ENCODE results near the gene PRDM15. TPM values are rescaled to one million over a fixed set of nuclear protein-coding genes. Genes with fewer than 3 reads are reported as not detected.

PRDM15 gene
- total RNA-seq, 1 donor: 7.2 TPM

GRCh38 chr21:41830764-41831452 is 48.2 kb downstream of the PRDM15 start:
- H3K27ac ChIP-seq (ENCODE audit: low read depth, low read length): no peak overlapping the region
- no peak for TF ChIP-seq CTCF (IDR thresholded peaks at IDR 0.05; ENCODE audit: extremely low read depth, low read depth, low read length)
- peak; percentile 34 for DNase-seq (ENCODE audit: insufficient read length, low spot score, missing footprints)
- H3K36me3 ChIP-seq (ENCODE audit: insufficient read depth, low read length): peaks cover 8% of the 10 kb centered on the region
- no peaks in the 10 kb centered on the region for H3K79me2 ChIP-seq (ENCODE audit: insufficient read depth, low read length)
- no peaks in the 10 kb centered on the region for H3K27me3 ChIP-seq (ENCODE audit: insufficient read depth, low read length)
- H4K20me1 ChIP-seq (ENCODE audit: insufficient read depth, low read length): no peaks in the 10 kb centered on the region
- no peaks in the 10 kb centered on the region for H3K4me1 ChIP-seq (ENCODE audit: insufficient read depth, low read length)
- H3K9me3 ChIP-seq (ENCODE audit: low read depth, low read length): no peaks in the 10 kb centered on the region
- H3K4me3 ChIP-seq (ENCODE audit: insufficient read depth, low read length): no peak overlapping the region
- H3K4me2 ChIP-seq (ENCODE audit: insufficient read depth, low read length): no peak overlapping the region
- H2AFZ ChIP-seq (ENCODE audit: low read length): no peak overlapping the region

GRCh38 chr21:41830145-41830707 is 48.9 kb downstream of the PRDM15 start:
- no peak overlapping the region for H2AFZ ChIP-seq (ENCODE audit: low read length)
- no peak for TF ChIP-seq CTCF (IDR thresholded peaks at IDR 0.05; ENCODE audit: extremely low read depth, low read depth, low read length)
- no peak overlapping the region for H3K4me3 ChIP-seq (ENCODE audit: insufficient read depth, low read length)
- no peak for DNase-seq (ENCODE audit: insufficient read length, low spot score, missing footprints)
- H3K4me1 ChIP-seq (ENCODE audit: insufficient read depth, low read length): no peaks in the 10 kb centered on the region
- no peaks in the 10 kb centered on the region for H3K27me3 ChIP-seq (ENCODE audit: insufficient read depth, low read length)
- H3K4me2 ChIP-seq (ENCODE audit: insufficient read depth, low read length): no peak overlapping the region
- no peaks in the 10 kb centered on the region for H4K20me1 ChIP-seq (ENCODE audit: insufficient read depth, low read length)
- H3K27ac ChIP-seq (ENCODE audit: low read depth, low read length): no peak overlapping the region
- H3K36me3 ChIP-seq (ENCODE audit: insufficient read depth, low read length): peaks cover 9% of the 10 kb centered on the region
- H3K9me3 ChIP-seq (ENCODE audit: low read depth, low read length): no peaks in the 10 kb centered on the region
- H3K79me2 ChIP-seq (ENCODE audit: insufficient read depth, low read length): no peaks in the 10 kb centered on the region

- Histone ChIP-seq H3K79me2 (ENCODE audit: insufficient read depth, low read length) (no peaks in the 10 kb centered on the region), H3K27me3 (ENCODE audit: insufficient read depth, low read length) (no peaks in the 10 kb centered on the region), H2AFZ (ENCODE audit: low read length) (no peak overlapping the region), H3K4me1 (ENCODE audit: insufficient read depth, low read length) (no peaks in the 10 kb centered on the region), H4K20me1 (ENCODE audit: insufficient read depth, low read length) (no peaks in the 10 kb centered on the region), H3K4me3 (ENCODE audit: insufficient read depth, low read length) (no peak overlapping the region), H3K4me2 (ENCODE audit: insufficient read depth, low read length) (no peak overlapping the region), H3K27ac (ENCODE audit: low read depth, low read length) (no peak overlapping the region), H3K36me3 (ENCODE audit: insufficient read depth, low read length) (peaks cover 6% of the 10 kb centered on the region), H3K9me3 (ENCODE audit: low read depth, low read length) (no peaks in the 10 kb centered on the region)
- no peak for TF ChIP-seq CTCF (IDR thresholded peaks at IDR 0.05; ENCODE audit: extremely low read depth, low read depth, low read length)
- DNase-seq (ENCODE audit: insufficient read length, low spot score, missing footprints): no peak
Observed at GRCh38 chr21:41828884-41829360, 50.2 kb downstream of the PRDM15 start.
